Adrenal gland (tissue), 5 donors: Measurements from ENCODE around the gene LILRA2.

Source experiments
- CTCF ChIP-seq, 6 experiments: fragments of 450-650 bp in 4 of 6; fragments of 200-600 bp in 2 of 6; sonication (generic) in 1 of 6; IDR thresholded peaks; 1 replicate in 5 of 6; 2 replicates in 1 of 6; pipeline versions ENCODE4 v1.5.1 to v1.8.0; 2016 to 2021; ENCODE audit warnings: antibody characterized with exemption in 6 of 6, mild to moderate bottlenecking in 2 of 6, moderate library complexity in 1 of 6
- POLR2A ChIP-seq, 2 donors: fragments of 450-650 bp; IDR thresholded peaks; one replicate each; pipeline ENCODE4 v1.6.1; 2017; ENCODE audit warnings: antibody characterized with exemption in 2 of 2, mild to moderate bottlenecking in 2 of 2, moderate library complexity in 1 of 2
- donor health status: DM: no; HTN: no; CAD: no.

GRCh38 chr19:54532528-54532927 is 41.1 kb upstream of the LILRA2 start:
- TF ChIP-seq CTCF (IDR thresholded peaks at IDR 0.05) (no peak), POLR2A (IDR thresholded peaks at IDR 0.05) (no peak)
